LoVo (cell line): ENCODE results near the gene MYH11.
"Not testable (repeated sequence)": the region's sequence is repeated elsewhere in the genome, so short reads cannot be mapped to it uniquely, and the experiment has no call there.

ENCODE experiments used
- DNase-seq: peaks from one replicate; pipeline ENCODE4 v3.0.0-alpha.2; 2016; ENCODE audit warnings: low spot score

MYH11 gene

DNA sequence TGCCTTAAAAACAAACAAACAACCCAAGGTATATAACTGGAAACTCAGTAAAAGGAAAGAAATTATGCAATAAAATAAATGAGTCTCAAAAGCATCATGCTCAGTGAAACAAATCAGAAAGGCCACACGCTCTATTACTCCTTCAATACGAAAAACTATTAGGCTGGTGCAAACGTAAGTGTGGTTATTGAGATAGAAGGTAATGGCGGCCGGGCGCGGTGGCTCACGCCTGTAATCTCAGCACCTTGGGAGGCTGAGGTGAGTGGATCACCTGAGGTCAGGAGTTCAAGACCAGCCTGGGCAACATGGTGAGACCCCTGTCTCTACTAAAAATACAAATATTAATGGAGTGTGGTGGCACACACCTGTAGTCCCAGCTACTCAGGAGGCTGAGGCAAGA lies 17.6 kb downstream of the MYH11 start:
- DNase-seq = not testable (repeated sequence)

- no peak for DNase-seq
These were observed 19.1 kb downstream of the MYH11 start for GRCh38 chr16:15837761-15838160.

- DNase-seq = no peak
These were observed 19.7 kb downstream of the MYH11 start for GRCh38 chr16:15836965-15837611.

- DNase-seq = no peak
These were observed 20.8 kb downstream of the MYH11 start for GRCh38 chr16:15836074-15836473.

- DNase-seq = no peak
These were observed 21.5 kb downstream of the MYH11 start for GRCh38 chr16:15835136-15835878.

GRCh38 chr16:15834502-15834901 lies 22.3 kb downstream of the MYH11 start:
- DNase-seq = no peak

GRCh38 chr16:15833541-15833940 lies 23.3 kb downstream of the MYH11 start:
- DNase-seq = no peak

DNA sequence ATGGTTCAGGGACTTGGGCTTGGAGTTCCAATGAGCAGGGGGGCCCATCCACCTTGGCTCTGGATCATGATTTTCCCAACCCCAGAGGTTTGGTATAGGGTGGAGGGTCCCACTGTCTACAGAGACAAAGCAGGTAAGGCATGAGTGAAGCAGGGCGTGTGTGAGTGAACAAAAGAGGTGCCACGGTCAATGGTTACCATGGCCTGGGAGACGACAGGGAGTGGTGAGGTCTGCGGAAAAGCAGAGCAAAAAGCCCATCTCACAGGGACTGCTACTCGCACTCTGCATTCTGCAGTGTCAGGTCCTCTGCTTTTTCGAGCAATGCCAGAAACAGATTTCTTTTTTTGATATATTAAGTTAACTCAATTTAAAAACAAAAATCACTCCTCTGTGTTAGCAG lies 24.6 kb downstream of the MYH11 start:
- DNase-seq = no peak

- DNase-seq = no peak
These were observed 25.9 kb downstream of the MYH11 start for GRCh38 chr16:15830832-15831451.

DNA sequence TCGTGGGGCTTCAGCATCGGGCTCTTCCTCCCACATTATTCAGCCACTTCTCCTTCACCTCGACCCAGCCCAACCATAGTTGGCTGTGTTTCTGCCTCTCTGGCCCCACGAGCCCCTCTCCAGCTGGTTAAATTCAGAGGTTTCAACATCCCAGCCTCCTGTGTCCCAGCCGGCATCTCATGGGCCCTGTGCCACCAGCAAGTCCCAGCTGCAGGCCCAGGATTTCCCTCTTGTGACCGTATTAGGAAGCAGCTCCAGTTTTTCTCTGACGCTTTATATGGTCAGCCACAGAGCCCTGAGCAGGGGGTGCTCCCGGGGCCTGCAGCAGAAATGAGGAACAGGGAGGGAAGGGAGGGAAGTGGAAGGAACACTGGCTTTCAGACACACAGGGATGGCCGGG lies 27.4 kb downstream of the MYH11 start:
- no peak for DNase-seq

DNA sequence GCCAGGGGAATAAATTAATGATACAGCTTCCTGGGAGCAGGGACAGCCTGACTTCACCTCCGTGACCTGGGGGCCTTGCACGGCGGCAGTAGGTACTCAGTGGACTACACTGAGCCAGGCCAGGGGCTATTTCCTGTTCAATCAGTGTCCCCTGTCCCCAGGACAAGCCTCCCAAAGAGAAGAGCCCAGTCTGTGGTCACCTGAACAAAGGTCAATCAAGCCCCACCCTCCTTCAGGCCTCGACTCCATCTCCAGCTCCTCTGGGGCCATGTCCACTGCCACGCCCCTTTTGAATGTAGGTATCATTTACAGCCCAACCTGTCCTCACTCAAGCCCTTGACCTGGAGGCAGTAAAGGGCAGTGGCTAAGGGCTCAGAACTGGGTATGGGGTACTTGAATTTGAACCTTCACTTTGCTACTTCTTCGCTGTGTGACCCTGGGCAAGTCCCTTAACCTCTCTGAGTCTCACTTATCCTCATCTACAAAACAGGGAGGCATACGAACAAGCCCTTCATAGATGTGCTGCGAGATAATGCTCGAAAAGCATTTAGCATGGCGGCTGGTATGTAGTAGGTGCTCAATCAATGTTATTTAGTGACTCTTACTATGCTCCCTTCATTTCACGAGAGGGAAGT lies 29.0 kb downstream of the MYH11 start:
- no peak for DNase-seq

GRCh38 chr16:15827299-15827698 lies 29.5 kb downstream of the MYH11 start:
- DNase-seq = no peak

- no peak for DNase-seq
These were observed 31.0 kb downstream of the MYH11 start for GRCh38 chr16:15825750-15826305.

DNA sequence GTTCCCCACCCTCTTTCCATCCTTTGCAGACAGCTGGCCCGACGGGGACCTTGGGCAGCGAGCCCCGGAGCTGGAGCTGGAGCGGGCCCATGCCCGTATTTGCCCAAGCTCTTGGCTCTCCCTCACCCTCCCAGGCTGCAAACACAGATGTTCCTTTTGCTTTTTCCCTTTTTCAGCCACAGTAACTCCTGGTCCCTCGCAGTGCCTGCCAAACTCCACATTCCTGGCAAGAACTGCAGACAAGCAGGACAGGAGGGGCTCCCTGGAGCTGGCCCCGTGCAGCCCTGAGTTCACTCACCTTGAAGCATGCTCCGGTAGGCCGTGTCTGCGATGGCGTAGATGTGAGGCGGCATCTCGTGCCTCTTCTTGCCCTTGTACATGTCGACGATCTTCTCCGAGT lies 33.9 kb downstream of the MYH11 start:
- no peak for DNase-seq

DNA sequence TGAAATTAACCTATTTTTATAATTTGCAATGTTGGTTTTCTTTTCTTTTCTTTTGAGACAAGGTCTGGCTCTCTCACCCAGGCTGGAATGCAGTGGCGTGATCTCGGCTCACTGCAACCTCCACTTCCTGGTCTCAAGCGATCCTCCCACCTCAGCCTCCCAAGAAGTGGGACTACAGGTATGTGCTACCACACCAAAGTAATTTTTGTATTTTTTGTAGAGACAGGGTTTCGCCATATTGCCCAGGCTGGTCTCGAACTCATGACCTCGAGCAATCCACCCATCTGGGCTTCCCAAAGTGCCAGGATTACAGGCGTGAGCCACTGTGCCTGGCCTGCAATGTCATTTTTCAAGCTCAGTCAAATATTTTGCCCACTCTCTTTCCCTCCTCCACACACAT lies 36.0 kb downstream of the MYH11 start:
- DNase-seq = no peak

DNA sequence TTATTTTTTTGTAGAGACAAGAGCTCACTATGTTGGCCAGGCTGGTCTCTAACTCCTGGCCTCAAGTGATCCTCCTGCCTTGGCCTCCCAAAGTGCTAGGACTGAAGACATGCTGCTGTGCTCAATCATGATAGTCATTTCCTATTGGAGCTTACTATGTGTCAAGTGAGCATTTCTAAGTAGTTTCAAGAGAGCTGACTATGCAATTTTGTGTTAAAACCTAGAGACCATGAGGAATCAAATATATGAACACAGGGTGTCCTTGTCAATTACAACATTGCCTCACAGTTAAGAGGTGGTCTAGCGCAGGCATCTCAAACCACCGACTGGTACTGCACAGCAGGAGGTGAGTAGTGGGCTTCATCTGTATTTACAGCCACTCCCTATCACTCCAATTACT lies 37.8 kb downstream of the MYH11 start:
- DNase-seq = no peak

DNA sequence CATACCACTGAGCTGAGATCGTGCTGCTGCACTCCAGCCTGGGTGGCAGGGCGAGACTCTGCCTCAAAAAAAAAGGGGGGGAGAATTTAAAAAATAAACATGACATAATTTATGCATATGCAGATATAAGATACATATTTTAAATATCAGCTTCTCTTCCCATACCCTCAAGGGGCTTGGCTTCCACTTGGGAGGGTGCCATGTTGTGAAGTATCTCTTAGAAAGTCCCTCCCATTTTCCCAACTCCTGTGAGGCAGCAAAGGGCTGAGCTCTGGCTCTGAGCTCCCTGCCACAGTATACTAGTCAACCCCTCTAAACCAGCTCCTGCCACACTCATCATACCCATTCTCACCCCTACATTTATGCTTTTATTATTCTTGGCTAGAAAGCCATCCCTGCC lies 39.4 kb downstream of the MYH11 start:
- DNase-seq = no peak

DNA sequence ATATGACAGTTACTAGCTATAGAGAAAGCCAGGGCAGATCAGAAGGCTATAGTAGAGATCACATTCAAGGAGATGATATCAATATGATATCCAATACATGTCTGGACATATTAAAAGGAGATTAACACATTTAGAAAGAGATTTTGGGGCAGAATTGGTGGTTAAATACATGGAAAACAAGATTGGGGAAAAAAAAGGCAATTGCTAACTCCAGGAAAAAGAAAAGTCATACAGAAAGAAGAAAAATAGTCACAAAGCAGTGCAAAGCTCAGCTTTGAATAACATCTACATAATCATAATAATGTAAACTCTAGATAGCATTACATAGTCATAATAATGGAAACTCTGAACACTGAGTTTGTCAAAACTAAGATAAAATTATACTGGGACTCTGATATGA lies 40.6 kb downstream of the MYH11 start:
- no peak for DNase-seq

DNA sequence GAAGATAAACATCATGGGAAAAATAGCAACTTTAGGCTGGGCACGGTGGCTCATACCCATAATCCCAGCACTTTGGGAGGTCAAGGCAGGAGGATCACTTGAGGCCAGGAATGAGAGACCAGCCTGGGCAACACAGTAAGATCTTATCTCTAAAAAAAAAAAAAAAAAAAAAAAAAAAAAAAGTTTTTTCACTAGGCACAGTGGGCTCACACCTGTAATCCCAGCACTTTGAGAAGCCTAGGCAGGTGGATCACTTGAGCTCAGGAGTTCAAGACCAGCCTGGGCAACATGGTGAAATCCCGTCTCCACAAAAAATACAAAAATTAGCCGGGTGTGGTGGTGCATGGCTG lies 44.5 kb downstream of the MYH11 start:
- not testable (repeated sequence) for DNase-seq

DNA sequence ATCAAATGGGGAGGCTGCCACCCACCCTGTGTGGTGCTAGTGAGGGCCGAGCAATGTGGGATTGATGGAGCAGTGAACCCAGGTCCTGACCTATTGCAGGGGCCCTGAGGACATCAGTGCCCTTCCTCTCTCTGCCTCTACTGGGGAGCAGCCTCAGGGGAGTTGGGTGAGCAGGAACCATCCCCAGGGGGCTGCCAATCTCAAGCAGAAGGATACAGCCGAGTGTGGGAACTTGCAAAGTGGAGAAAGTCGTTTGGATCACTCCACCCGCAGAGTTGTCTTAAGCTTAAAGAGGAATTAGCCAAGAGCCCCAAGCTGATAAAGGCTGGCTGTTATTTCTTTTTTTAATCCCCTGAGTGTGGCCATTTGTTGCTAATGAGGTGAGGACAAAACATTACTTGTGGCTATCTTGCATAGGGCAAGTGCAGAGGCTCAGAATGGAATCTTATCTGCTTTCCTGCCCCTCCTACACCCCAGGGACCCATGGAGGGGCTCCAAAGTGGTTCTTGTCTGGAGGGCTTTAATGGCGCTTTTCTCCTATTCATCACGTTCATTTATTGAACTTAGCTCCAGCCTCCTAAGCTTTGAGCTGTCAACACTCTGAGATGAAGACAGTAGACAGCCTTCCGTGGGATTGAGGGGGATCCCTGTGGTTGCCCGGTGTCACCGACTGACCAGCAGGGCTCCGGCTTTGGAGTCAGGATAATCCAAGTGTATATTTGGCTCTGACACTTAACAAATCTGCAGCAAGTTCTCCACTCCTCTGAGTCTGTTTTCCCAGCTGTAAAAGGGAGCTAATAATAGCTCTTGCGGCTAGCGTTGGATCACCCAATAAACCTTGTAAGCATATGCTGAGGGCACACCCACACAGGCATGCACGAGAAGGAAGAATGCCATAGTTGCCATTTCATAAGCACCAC lies 45.1 kb downstream of the MYH11 start:
- DNase-seq = peak; percentile 76

DNA sequence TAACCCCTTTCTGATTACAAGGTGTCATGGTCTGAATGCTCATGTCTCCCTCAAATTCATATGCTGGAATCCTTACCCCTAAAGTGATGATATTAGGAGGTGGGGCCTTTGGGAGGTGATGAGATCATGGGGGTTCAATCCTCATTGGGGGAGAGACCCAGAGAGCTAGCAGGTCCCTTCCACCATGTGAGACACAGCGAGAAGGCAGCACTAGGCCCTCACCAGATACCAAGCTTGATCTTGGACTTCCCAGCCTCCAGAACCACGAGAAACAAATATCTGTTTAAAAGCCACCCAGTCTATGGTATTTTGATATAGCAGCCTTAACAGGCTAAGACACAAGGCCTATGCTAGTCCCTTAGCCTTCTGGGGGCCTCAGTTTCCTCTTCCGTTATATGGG lies 45.9 kb downstream of the MYH11 start:
- no peak for DNase-seq

- DNase-seq = no peak
These were observed 46.4 kb downstream of the MYH11 start for GRCh38 chr16:15810411-15810810.
